Activated CD8-positive, alpha-beta memory T cell treated with anti-CD3 and anti-CD28 coated beads for 36 hours (primary cell): ENCODE measurements around the gene GJC1. TPM values are rescaled to one million over a fixed set of nuclear protein-coding genes. Genes with fewer than 3 reads are reported as not detected.
"Not testable (repeated sequence)": the region's sequence is repeated elsewhere in the genome, so short reads cannot be mapped to it uniquely, and the experiment has no call there.

Source experiments
- CTCF ChIA-PET: fragments of 350-600 bp; sonication (Branson Sonifier 250); formaldehyde crosslinking; loops from one replicate; lab custom pipeline; 2021; ENCODE audit warnings: antibody characterized with exemption; lab: Charles Lee
- POLR2A ChIA-PET: fragments of 350-600 bp; sonication (Branson Sonifier 250); formaldehyde crosslinking; loops from one replicate; lab custom pipeline; 2021; ENCODE audit warnings: antibody characterized with exemption; lab: Charles Lee
- total RNA-seq, 2 experiments: library from RNA; stranded (reverse); gene quantifications; one replicate each; pipeline ENCODE4 v1.2.3, GENCODE V29; 2021

GJC1 gene
- total RNA-seq, 2 experiments from 2014 or later: 8.6 to 8.8 TPM

- ChIA-PET POLR2A (no interaction called here), CTCF (interaction anchor here (1.4 kb wide), 1 partner anchor 341 kb away, joined by 3 read pairs; no protein-coding TSS in a partner anchor)
These were observed 72.1 kb downstream of the GJC1 start for GRCh38 chr17:44757918-44758413.

GRCh38 chr17:44757045-44757917 lies 72.8 kb downstream of the GJC1 start:
- ChIA-PET POLR2A (no interaction called here), CTCF (interaction anchor here (1.4 kb wide), 1 partner anchor 342 kb away, joined by 3 read pairs; no protein-coding TSS in a partner anchor)

- POLR2A ChIA-PET: not testable (repeated sequence)
- CTCF ChIA-PET: interaction anchor here (1.1 kb wide), 1 partner anchor 33 kb away, joined by 3 read pairs; no protein-coding TSS in a partner anchor
These were observed 74.9 kb downstream of the GJC1 start for GRCh38 chr17:44755180-44755579.

GRCh38 chr17:44754276-44754675 lies 75.8 kb downstream of the GJC1 start:
- ChIA-PET CTCF (no interaction called here), POLR2A (no interaction called here)

GRCh38 chr17:44752953-44753861 lies 76.9 kb downstream of the GJC1 start:
- CTCF ChIA-PET: no interaction called here
- POLR2A ChIA-PET: no interaction called here

- POLR2A ChIA-PET: no interaction called here
- CTCF ChIA-PET: no interaction called here
These were observed 78.3 kb downstream of the GJC1 start for GRCh38 chr17:44751806-44752205.

- ChIA-PET POLR2A (no interaction called here), CTCF (no interaction called here)
These were observed 78.8 kb downstream of the GJC1 start for GRCh38 chr17:44751331-44751730.

- POLR2A ChIA-PET: no interaction called here
- CTCF ChIA-PET: no interaction called here
These were observed 80.1 kb downstream of the GJC1 start for GRCh38 chr17:44749980-44750318.

GRCh38 chr17:44749076-44749979 lies 80.8 kb downstream of the GJC1 start:
- POLR2A ChIA-PET: no interaction called here
- CTCF ChIA-PET: no interaction called here

Other genes starting within 250 kb of the GJC1 start
- gene MEIOC, start 173.8 kb downstream of the GJC1 start, total RNA-seq: under 1 TPM; 0.15 to 0.36 TPM
- 10 to 100 TPM; 31.1 to 32.5 TPM for gene CCDC43, start 140.5 kb downstream of the GJC1 start, total RNA-seq
- gene DBF4B, start 121.6 kb downstream of the GJC1 start, total RNA-seq: 10 to 100 TPM; 18.6 to 20.3 TPM
- under 1 TPM; 0.10 to 0.21 TPM for gene ADAM11, start 71.3 kb downstream of the GJC1 start, total RNA-seq
- gene HIGD1B, start 17.6 kb upstream of the GJC1 start, total RNA-seq: not detected
- gene EFTUD2, start 69.2 kb upstream of the GJC1 start, total RNA-seq: 100 to 1,000 TPM; 239 to 242 TPM
- not detected for gene GFAP, start 85.2 kb upstream of the GJC1 start, total RNA-seq
- gene KIF18B, start 117.5 kb upstream of the GJC1 start, total RNA-seq: 10 to 100 TPM; 34.1 to 35.7 TPM
- gene C1QL1, start 138.0 kb upstream of the GJC1 start, total RNA-seq: under 1 TPM in 1 of 2 experiments, not detected in 1; 0.21 TPM
- 10 to 100 TPM; 32.0 to 32.6 TPM for gene DCAKD, start 221.3 kb upstream of the GJC1 start, total RNA-seq
- gene NMT1, start 231.0 kb upstream of the GJC1 start, total RNA-seq: 100 to 1,000 TPM; 179 to 180 TPM